Activated T-helper 17 cell treated with anti-CD3 and anti-CD28 coated beads, Interleukin-2, amount 50 U/mL, for 72 hours (primary cell): ENCODE results near the gene SULT1B1. TPM values are rescaled to one million over a fixed set of nuclear protein-coding genes. Genes with fewer than 3 reads are reported as not detected.

Experiments
- ATAC-seq: fragments of 150-1000 bp; cut with Tn5 transposase; replicated peaks from 2 replicates; pipeline ENCODE4 v1.10.0; 2021; ENCODE audit warnings: mild to moderate bottlenecking, moderate library complexity
- H3K27ac Mint-ChIP-seq: one replicate; pipeline ENCODE4 v1.8.0; 2022; ENCODE audit warnings: mixed read lengths
- H3K27me3 Mint-ChIP-seq: one replicate; pipeline ENCODE4 v1.8.0; 2022; ENCODE audit warnings: mixed read lengths
- H3K36me3 Mint-ChIP-seq: one replicate; pipeline ENCODE4 v1.8.0; 2022; ENCODE audit warnings: low read depth, mild to moderate bottlenecking, mixed read lengths
- H3K4me1 Mint-ChIP-seq: one replicate; pipeline ENCODE4 v1.8.0; 2022; ENCODE audit warnings: mixed read lengths
- H3K4me3 Mint-ChIP-seq: one replicate; pipeline ENCODE4 v1.8.0; 2022; ENCODE audit warnings: mild to moderate bottlenecking, mixed read lengths
- H3K9me3 Mint-ChIP-seq: one replicate; pipeline ENCODE4 v1.8.0; 2022; ENCODE audit warnings: mixed read lengths
- total RNA-seq, 2 donors: library from RNA; stranded (reverse); gene quantifications; one replicate each; pipeline ENCODE4 v1.2.3, GENCODE V29; 2022

SULT1B1 gene
- total RNA-seq, 2 donors from 2014 or later, result 0.45 to 0.52 TPM

DNA sequence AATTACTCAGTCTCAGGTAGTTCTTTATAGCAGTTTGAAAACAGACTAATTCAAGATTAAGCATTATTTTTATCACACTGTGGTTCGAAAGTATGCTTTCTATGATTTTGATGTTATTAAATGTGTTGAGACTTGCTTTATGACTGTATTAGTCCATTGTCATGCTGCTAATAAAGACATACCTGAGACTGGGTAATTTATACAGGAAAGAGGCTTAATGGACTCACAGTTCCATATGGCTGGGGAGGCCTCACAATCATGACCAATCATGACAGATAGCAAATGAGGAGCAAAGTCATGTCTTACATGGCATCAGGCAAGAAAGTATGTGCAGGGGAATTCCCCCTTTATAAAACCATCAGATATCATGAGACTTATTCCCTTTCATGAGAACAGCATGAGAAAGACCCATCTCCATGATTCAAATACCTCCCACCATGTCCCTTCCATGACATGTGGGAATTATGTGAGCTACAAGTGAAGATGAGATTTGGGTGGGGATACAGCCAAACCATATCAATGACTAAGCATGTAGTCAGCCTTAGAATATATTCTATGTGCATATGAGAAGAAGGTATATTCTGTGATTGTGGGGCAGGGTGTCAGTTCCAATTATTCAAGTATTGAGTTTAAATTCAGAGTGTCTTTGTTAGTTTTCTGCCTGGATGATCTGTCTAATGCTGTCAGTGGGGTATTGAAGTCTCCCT is 62.7 kb downstream of the SULT1B1 start:
- H3K27me3 Mint-ChIP-seq, result no peaks in the 10 kb centered on the region
- H3K4me1 Mint-ChIP-seq, result no peaks in the 10 kb centered on the region
- H3K27ac Mint-ChIP-seq, result no peak overlapping the region
- no peaks in the 10 kb centered on the region for H3K9me3 Mint-ChIP-seq
- no peak overlapping the region for H3K4me3 Mint-ChIP-seq
- H3K36me3 Mint-ChIP-seq, result no peaks in the 10 kb centered on the region
- no peak for ATAC-seq

DNA sequence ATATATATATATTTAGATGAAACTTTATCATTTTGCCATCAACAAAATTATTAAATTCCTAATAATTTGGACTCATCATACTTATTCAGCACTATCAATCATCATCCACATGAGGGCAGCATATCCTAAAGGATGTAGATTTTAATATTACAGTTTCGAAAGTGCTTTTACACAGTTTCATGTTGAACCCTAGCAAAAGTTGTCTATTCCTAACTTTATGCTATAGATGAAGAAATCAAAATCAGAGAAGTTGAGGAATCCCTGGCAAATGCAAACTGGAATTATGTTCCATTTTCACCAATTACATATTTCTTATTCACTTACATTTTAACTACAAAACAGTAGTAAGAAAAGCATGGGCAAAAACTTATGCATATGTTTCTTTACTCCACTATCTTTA is 70.8 kb downstream of the SULT1B1 start:
- Mint-ChIP-seq H3K36me3 (no peaks in the 10 kb centered on the region), H3K27me3 (no peaks in the 10 kb centered on the region), H3K27ac (no peak overlapping the region), H3K4me1 (no peaks in the 10 kb centered on the region), H3K4me3 (no peak overlapping the region), H3K9me3 (no peaks in the 10 kb centered on the region)
- no peak for ATAC-seq

DNA sequence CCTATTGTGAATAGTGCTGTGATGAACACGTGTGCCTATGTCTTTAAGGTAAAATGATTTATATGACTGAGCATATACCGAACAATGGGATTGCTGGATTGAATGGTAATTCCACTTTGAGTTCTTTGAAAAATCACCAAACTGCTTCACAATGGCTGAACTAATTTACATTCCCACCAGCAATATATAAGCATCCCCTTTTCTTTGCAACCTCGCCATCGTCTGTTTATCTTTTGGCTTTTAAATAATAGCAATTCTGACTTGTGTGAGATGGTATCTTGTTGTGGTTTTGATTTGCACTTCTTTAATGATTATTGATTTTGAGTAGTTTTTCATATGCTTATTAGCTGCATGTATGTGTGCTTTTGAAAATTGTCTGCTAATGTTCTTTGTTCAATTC is 75.6 kb downstream of the SULT1B1 start:
- Mint-ChIP-seq H3K4me3 (no peak overlapping the region), H3K36me3 (no peaks in the 10 kb centered on the region), H3K9me3 (no peaks in the 10 kb centered on the region), H3K4me1 (no peaks in the 10 kb centered on the region), H3K27ac (no peak overlapping the region), H3K27me3 (no peaks in the 10 kb centered on the region)
- ATAC-seq, result no peak

Other genes starting within 250 kb of the SULT1B1 start
- not detected for gene UGT2A2, start 121.0 kb downstream of the SULT1B1 start, total RNA-seq
- not detected for gene UGT2A1, start 107.4 kb downstream of the SULT1B1 start, total RNA-seq
- gene SULT1E1, start 99.5 kb upstream of the SULT1B1 start, total RNA-seq, result not detected
- gene CSN1S1, start 170.4 kb upstream of the SULT1B1 start, total RNA-seq, result not detected
- gene CSN2, start 205.1 kb upstream of the SULT1B1 start, total RNA-seq, result not detected
- gene STATH, start 235.3 kb upstream of the SULT1B1 start, total RNA-seq, result not detected